HCT116 (cell line): ENCODE data around the gene RCAN2. TPM values are rescaled to one million over a fixed set of nuclear protein-coding genes. Genes with fewer than 3 reads are reported as not detected.

Experiments used
- ATAC-seq: fragments of 200-7000 bp; cut with Tn5 transposase; 2 replicates; pipeline ENCODE4 v1.9.1; 2020; ENCODE audit warnings: mild to moderate bottlenecking, moderate library complexity
- BruUV-seq: library from RNA; stranded (reverse); fragments of 400-500 nt; replicated peaks from 2 replicates; lab custom pipeline; 2021; lab: Mats Ljungman, UMichigan
- CTCF ChIA-PET: fragments of 300-600 bp; sonication (Branson Sonifier 250); formaldehyde crosslinking; loops from one replicate; lab custom pipeline; 2021; ENCODE audit warnings: antibody characterized with exemption; lab: Charles Lee
- POLR2A ChIA-PET: fragments of 300-600, 350-600 bp; sonication (Branson Sonifier 250); formaldehyde crosslinking; loops from one replicate; lab custom pipeline; 2021; ENCODE audit warnings: antibody characterized with exemption; lab: Charles Lee
- RAD21 ChIA-PET, 2 experiments: fragments of 300-600 bp; sonication (Branson Sonifier 250); formaldehyde crosslinking; loops; one replicate each; lab custom pipeline; 2023; ENCODE audit warnings: low total read pairs in 2 of 2; ENCODE audit not compliant: uncharacterized antibody in 2 of 2, unreplicated experiment in 2 of 2, low non-redundant PET in 1 of 2; lab: Charles Lee
- DNase-seq: peaks from one replicate; pipeline ENCODE4 v3.0.0-alpha.2; 2010; ENCODE audit warnings: low read depth, low spot score
- H2AFZ ChIP-seq: fragments of 200-600 bp; shearing (Covaris generic), sonication (generic); 2 replicates; pipeline ENCODE4 v1.6.1; 2017; ENCODE audit warnings: low read depth, mixed run types, mixed read lengths, antibody characterized with exemption, low read length; ENCODE audit not compliant: poor library complexity, severe bottlenecking
- H3K27ac ChIP-seq: 2 replicates; pipeline ENCODE4 v1.5.1; 2012; ENCODE audit warnings: low read depth, low read length
- H3K27me3 ChIP-seq: fragments of 200-600 bp; sonication (generic); 2 replicates; pipeline ENCODE4 v1.6.1; 2016; ENCODE audit warnings: mixed run types, low read length, mixed read lengths; ENCODE audit not compliant: insufficient read depth
- H3K36me3 ChIP-seq, 2 experiments: fragments of 200-500 bp in 1 of 2; fragments of 200-600 bp in 1 of 2; sonication (Bioruptor generic) in 1 of 2; sonication (generic) in 1 of 2; 2 replicates each; pipeline versions ENCODE4 v1.5.1 to v1.6.1; 2014 to 2016; ENCODE audit warnings: low read length in 2 of 2, inconsistent platforms in 1 of 2, mixed read lengths in 1 of 2, mixed run types in 1 of 2; ENCODE audit not compliant: insufficient read depth in 2 of 2, control insufficient read depth in 1 of 2
- H3K4me1 ChIP-seq, 2 experiments: fragments of 200-600 bp in 1 of 2; sonication (generic) in 1 of 2; 2 replicates each; pipeline versions ENCODE4 v1.5.1 to v1.6.1; 2012 to 2017; ENCODE audit warnings: low read length in 2 of 2, inconsistent platforms in 1 of 2, mild to moderate bottlenecking in 1 of 2, mixed read lengths in 1 of 2, mixed run types in 1 of 2, moderate library complexity in 1 of 2; ENCODE audit not compliant: insufficient read depth in 2 of 2, control insufficient read depth in 1 of 2
- H3K4me2 ChIP-seq: fragments of 200-600 bp; sonication (generic); 2 replicates; pipeline ENCODE4 v1.6.1; 2017; ENCODE audit warnings: mixed run types, low read length, mixed read lengths
- H3K4me3 ChIP-seq, 2 experiments: fragments of 200-600 bp in 1 of 2; sonication (generic) in 1 of 2; replicated peaks in 1 of 2; 2 replicates each; pipeline ENCODE4 v1.5.1; 2011 to 2016; ENCODE audit warnings: low read length in 2 of 2, control low read depth in 1 of 2, low read depth in 1 of 2, mild to moderate bottlenecking in 1 of 2, mixed read lengths in 1 of 2, mixed run types in 1 of 2
- H3K79me2 ChIP-seq: fragments of 200-600 bp; sonication (generic); 2 replicates; pipeline ENCODE4 v1.6.1; 2017; ENCODE audit warnings: mild to moderate bottlenecking, mixed run types, low read length, moderate library complexity, mixed read lengths; ENCODE audit not compliant: insufficient read depth
- H3K9ac ChIP-seq: fragments of 200-600 bp; sonication (generic); 2 replicates; pipeline ENCODE4 v1.6.1; 2016; ENCODE audit warnings: low read length, mixed read lengths
- H3K9me2 ChIP-seq: fragments of 200-600 bp; sonication (generic), shearing (Covaris generic); 2 replicates; pipeline ENCODE4 v1.6.1; 2017; ENCODE audit warnings: mixed run types, mild to moderate bottlenecking, moderate library complexity; ENCODE audit not compliant: insufficient read depth
- H3K9me3 ChIP-seq, 2 experiments: fragments of 200-500 bp in 1 of 2; fragments of 200-600 bp in 1 of 2; sonication (Bioruptor generic) in 1 of 2; sonication (generic) in 1 of 2; 2 replicates each; pipeline ENCODE4 v1.6.1; 2014 to 2017; ENCODE audit warnings: low read length in 2 of 2, mixed read lengths in 2 of 2, inconsistent platforms in 1 of 2, low read depth in 1 of 2, mild to moderate bottlenecking in 1 of 2, mixed run types in 1 of 2, moderate library complexity in 1 of 2; ENCODE audit not compliant: control insufficient read depth in 1 of 2, insufficient read depth in 1 of 2
- H4K20me1 ChIP-seq: fragments of 200-600 bp; sonication (generic), shearing (Covaris generic); 2 replicates; pipeline ENCODE4 v1.6.1; 2017; ENCODE audit warnings: mixed run types, mild to moderate bottlenecking, moderate library complexity; ENCODE audit not compliant: insufficient read depth
- ATF3 ChIP-seq: IDR thresholded peaks from 2 replicates; pipeline ENCODE4 v1.6.1; 2012
- CBX3 ChIP-seq: IDR thresholded peaks from 2 replicates; pipeline ENCODE4 v1.6.1; 2012; ENCODE audit warnings: low read depth
- CEBPB ChIP-seq: IDR thresholded peaks from 2 replicates; pipeline ENCODE4 v1.6.1; 2012; ENCODE audit warnings: low read depth
- ELF1 ChIP-seq: IDR thresholded peaks from 2 replicates; pipeline ENCODE4 v1.6.1; 2012; ENCODE audit warnings: low read depth, borderline replicate concordance
- EZH2phosphoT487 ChIP-seq: fragments of 200-600 bp; IDR thresholded peaks from 2 replicates; pipeline ENCODE4 v1.6.1; 2018; ENCODE audit warnings: antibody characterized with exemption, borderline replicate concordance
- FOSL1 ChIP-seq: IDR thresholded peaks from 2 replicates; pipeline ENCODE4 v1.6.1; 2012; ENCODE audit warnings: low read depth
- POLR2A ChIP-seq: IDR thresholded peaks from 2 replicates; pipeline ENCODE4 v1.7.0; 2011; ENCODE audit warnings: borderline replicate concordance; ENCODE audit not compliant: insufficient read depth, insufficient read length; ENCODE audit errors: extremely low read depth
- POLR2AphosphoS5 ChIP-seq: IDR thresholded peaks from 2 replicates; pipeline ENCODE4 v1.6.1; 2011; ENCODE audit warnings: mild to moderate bottlenecking, low read depth, low read length, moderate library complexity
- RAD21 ChIP-seq: IDR thresholded peaks from 2 replicates; pipeline ENCODE4 v1.6.1; 2012; ENCODE audit warnings: low read depth, mild to moderate bottlenecking
- REST ChIP-seq: IDR thresholded peaks from 2 replicates; pipeline ENCODE4 v1.6.1; 2012; ENCODE audit warnings: low read depth
- SIN3A ChIP-seq: IDR thresholded peaks from 2 replicates; pipeline ENCODE4 v1.6.1; 2012; ENCODE audit warnings: low read depth
- SP1 ChIP-seq: IDR thresholded peaks from 2 replicates; pipeline ENCODE4 v1.6.1; 2012; ENCODE audit warnings: low read depth
- SRF ChIP-seq: IDR thresholded peaks from 2 replicates; pipeline ENCODE4 v1.6.1; 2012; ENCODE audit warnings: low read depth
- TCF7L2 ChIP-seq: IDR thresholded peaks from 2 replicates; pipeline ENCODE4 v1.7.0; 2011; ENCODE audit warnings: borderline replicate concordance, inconsistent platforms; ENCODE audit not compliant: insufficient read depth, insufficient read length; ENCODE audit errors: extremely low read depth
- YY1 ChIP-seq: IDR thresholded peaks from 2 replicates; pipeline ENCODE4 v1.6.1; 2011; ENCODE audit warnings: low read length, low read depth, moderate library complexity, mild to moderate bottlenecking; ENCODE audit not compliant: insufficient replicate concordance; ENCODE audit errors: extremely low read depth
- ZFX ChIP-seq: fragments of 450-650 bp; IDR thresholded peaks from 2 replicates; pipeline ENCODE4 v1.6.1; 2017
- intact Hi-C: fragments of 100-400 bp; cut with micrococcal nuclease; formaldehyde crosslinking; loops from 2 replicates; pipeline ENCODE4 v1.10.0; 2022
- total RNA-seq: library from RNA; stranded (reverse); gene quantifications from one replicate; pipeline ENCODE4 v1.2.1, GENCODE V29; 2021; ENCODE audit not compliant: unreplicated experiment
- TF ChIP-seq, protein P1 (sequence below): IDR thresholded peaks from 2 replicates; pipeline ENCODE4 v1.6.1; 2012
- TF ChIP-seq, protein P2 (sequence below), 3 experiments: fragments of 200-600 bp in 1 of 3; sonication (generic) in 1 of 3; IDR thresholded peaks in 2 of 3; conservative IDR thresholded peaks in 1 of 3; 2 replicates each; pipeline ENCODE4 v1.5.1; 2012 to 2017; ENCODE audit warnings: low read depth in 2 of 3, low read length in 2 of 3, antibody characterized with exemption in 1 of 3, borderline replicate concordance in 1 of 3, control low read depth in 1 of 3, mild to moderate bottlenecking in 1 of 3, mixed read lengths in 1 of 3, mixed run types in 1 of 3, moderate library complexity in 1 of 3; ENCODE audit not compliant: insufficient read depth in 1 of 3

The RCAN2 gene
- total RNA-seq, 1 experiment from 2014 or later, result 0.57 TPM

GRCh38 chr6:46452312-46452917 lies 38.8 kb downstream of the RCAN2 start:
- no peak for TF ChIP-seq ZFX
- no peak for TF ChIP-seq EZH2phosphoT487
- TF ChIP-seq TCF7L2, result no peak
- no peak for TF ChIP-seq ATF3
- TF ChIP-seq SP1, result no peak
- no peak for TF ChIP-seq SRF
- TF ChIP-seq, protein P1, sequence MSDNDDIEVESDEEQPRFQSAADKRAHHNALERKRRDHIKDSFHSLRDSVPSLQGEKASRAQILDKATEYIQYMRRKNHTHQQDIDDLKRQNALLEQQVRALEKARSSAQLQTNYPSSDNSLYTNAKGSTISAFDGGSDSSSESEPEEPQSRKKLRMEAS, result no peak
- TF ChIP-seq CBX3, result no peak
- no peak for TF ChIP-seq FOSL1
- no peak for TF ChIP-seq POLR2A
- TF ChIP-seq, protein P2, sequence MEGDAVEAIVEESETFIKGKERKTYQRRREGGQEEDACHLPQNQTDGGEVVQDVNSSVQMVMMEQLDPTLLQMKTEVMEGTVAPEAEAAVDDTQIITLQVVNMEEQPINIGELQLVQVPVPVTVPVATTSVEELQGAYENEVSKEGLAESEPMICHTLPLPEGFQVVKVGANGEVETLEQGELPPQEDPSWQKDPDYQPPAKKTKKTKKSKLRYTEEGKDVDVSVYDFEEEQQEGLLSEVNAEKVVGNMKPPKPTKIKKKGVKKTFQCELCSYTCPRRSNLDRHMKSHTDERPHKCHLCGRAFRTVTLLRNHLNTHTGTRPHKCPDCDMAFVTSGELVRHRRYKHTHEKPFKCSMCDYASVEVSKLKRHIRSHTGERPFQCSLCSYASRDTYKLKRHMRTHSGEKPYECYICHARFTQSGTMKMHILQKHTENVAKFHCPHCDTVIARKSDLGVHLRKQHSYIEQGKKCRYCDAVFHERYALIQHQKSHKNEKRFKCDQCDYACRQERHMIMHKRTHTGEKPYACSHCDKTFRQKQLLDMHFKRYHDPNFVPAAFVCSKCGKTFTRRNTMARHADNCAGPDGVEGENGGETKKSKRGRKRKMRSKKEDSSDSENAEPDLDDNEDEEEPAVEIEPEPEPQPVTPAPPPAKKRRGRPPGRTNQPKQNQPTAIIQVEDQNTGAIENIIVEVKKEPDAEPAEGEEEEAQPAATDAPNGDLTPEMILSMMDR (IDR thresholded peaks at IDR 0.05 in 2 of 3, conservative IDR thresholded peaks at IDR 0.05 in 1 of 3; ENCODE audit: borderline replicate concordance in 1 of 3, insufficient read depth in 1 of 3, low read depth in 2 of 3, low read length in 2 of 3), result no peak
- no peak for TF ChIP-seq SIN3A
- no peak for TF ChIP-seq ELF1
- no peak for TF ChIP-seq YY1
- no peak for TF ChIP-seq POLR2AphosphoS5
- no peak for TF ChIP-seq CEBPB
- no peak for TF ChIP-seq RAD21
- no peak for TF ChIP-seq REST
- TF ChIP-seq, all 23 proteins: peak for 0
- ChIA-PET POLR2A (no interaction called here), RAD21 (no interaction called here), CTCF (no interaction called here)
- Histone ChIP-seq H3K4me3 (no peak overlapping the region), H3K4me1 (no peaks in the 10 kb centered on the region), H3K27me3 (no peaks in the 10 kb centered on the region), H3K9ac (no peak overlapping the region), H2AFZ (no peak overlapping the region), H3K36me3 (no peaks in the 10 kb centered on the region; a peak in 1 of 4 replicates), H3K4me2 (no peak overlapping the region), H3K27ac (no peak overlapping the region), H4K20me1 (no peaks in the 10 kb centered on the region), H3K79me2 (no peaks in the 10 kb centered on the region), H3K9me2 (no peaks in the 10 kb centered on the region), H3K9me3 (no peaks in the 10 kb centered on the region)
- no peak for ATAC-seq
- no TSS peak for BruUV-seq
- no peak for DNase-seq
- intact Hi-C loops, result no loop called here
